Breast epithelium (tissue), 4 donors: ENCODE results near the gene SHISA6. TPM values are rescaled to one million over a fixed set of nuclear protein-coding genes. Genes with fewer than 3 reads are reported as not detected.

ENCODE experiments used
- DNase-seq, 2 donors: peaks; one replicate each; pipeline ENCODE4 v3.0.0-alpha.2; 2019; ENCODE audit warnings: low spot score in 2 of 2
- H3K27ac ChIP-seq, 2 donors: fragments of 200-600 bp; sonication (generic) in 1 of 2; one replicate each; pipeline ENCODE4 v1.5.1; 2016 to 2019; ENCODE audit warnings: mild to moderate bottlenecking in 1 of 2
- H3K27me3 ChIP-seq, 2 donors: fragments of 200-600 bp; sonication (generic) in 1 of 2; one replicate each; pipeline versions ENCODE4 v1.5.1 to v1.6.0; 2017 to 2019; ENCODE audit warnings: control low read depth in 1 of 2, mild to moderate bottlenecking in 1 of 2
- H3K36me3 ChIP-seq: fragments of 200-600 bp; one replicate; pipeline ENCODE4 v1.5.1; 2019
- H3K4me1 ChIP-seq, 2 donors: fragments of 200-600 bp; sonication (generic); one replicate each; pipeline ENCODE4 v1.5.1; 2016 to 2019; ENCODE audit warnings: control low read depth in 1 of 2
- H3K4me3 ChIP-seq, 3 donors: fragments of 200-600 bp; sonication (generic); 1 replicate in 2 of 3; 2 replicates in 1 of 3; pipeline ENCODE4 v1.5.1; 2016 to 2019; ENCODE audit warnings: mild to moderate bottlenecking in 3 of 3, moderate library complexity in 2 of 3
- H3K9me3 ChIP-seq, 2 donors: fragments of 200-600 bp; sonication (generic) in 1 of 2; one replicate each; pipeline ENCODE4 v1.5.1; 2016 to 2019; ENCODE audit warnings: control low read depth in 1 of 2
- POLR2A ChIP-seq: fragments of 450-650 bp; IDR thresholded peaks from one replicate; pipeline ENCODE4 v1.6.1; 2016; ENCODE audit warnings: antibody characterized with exemption, mild to moderate bottlenecking, moderate library complexity
- POLR2AphosphoS5 ChIP-seq, 3 donors: sonication (generic); formaldehyde crosslinking; IDR thresholded peaks; one replicate each; pipeline ENCODE4 v1.6.1; 2017; ENCODE audit warnings: antibody characterized with exemption in 3 of 3
- intact Hi-C: fragments of 100-400 bp; cut with DNase I; formaldehyde crosslinking; loops from one replicate; pipeline ENCODE4 v1.15.1; 2023; ENCODE audit warnings: low total_unique reads
- total RNA-seq, 3 donors: library from RNA; depleted of rRNA; stranded (reverse); fragments of >200 nt; gene quantifications; one replicate each; pipeline ENCODE4 v1.1.0, GENCODE V29; 2016
- TF ChIP-seq, protein P1 (sequence below), 3 donors: fragments of 450-650 bp; IDR thresholded peaks; one replicate each; pipeline ENCODE4 v1.5.1; 2016 to 2017; ENCODE audit warnings: antibody characterized with exemption in 3 of 3, mild to moderate bottlenecking in 3 of 3, moderate library complexity in 3 of 3

Gene SHISA6
- total RNA-seq, 3 donors from 2014 or later = 0.44 to 5.3 (median 3.3) TPM

DNA sequence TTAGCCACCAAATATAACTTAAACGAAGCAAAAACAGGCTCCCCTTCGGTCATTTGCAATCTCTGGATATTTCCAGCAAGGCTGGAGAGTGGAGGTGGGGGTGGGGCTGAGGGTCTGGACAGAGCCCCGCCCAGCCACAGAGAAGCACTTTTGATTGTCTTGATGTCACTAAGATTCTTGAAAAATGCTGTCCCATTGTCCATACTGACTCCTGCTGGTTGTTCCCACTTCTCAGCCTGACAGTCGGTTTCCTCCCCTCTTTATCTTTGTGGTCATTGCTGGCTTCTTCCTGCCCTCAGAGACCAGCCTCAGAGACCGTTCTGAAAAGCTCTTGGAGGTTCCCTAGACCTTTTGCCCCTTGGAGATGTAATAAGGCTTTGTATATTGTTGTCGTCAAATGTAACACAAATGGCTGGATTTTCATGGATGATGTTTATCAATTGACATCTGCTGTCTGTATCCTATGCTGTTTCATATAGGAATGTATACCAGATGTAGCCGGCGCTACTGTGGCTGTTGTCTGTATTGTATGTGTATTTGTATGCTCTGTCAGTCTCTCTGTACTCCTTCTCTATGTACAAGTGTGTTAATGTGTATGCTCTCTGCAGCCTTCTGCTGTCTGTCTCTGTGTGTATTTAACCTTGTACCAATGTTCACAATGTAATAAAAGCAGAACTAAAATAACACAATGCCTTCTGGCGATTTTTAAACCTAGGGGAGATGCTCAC, 262.5 kb downstream of the SHISA6 start:
- no peaks in the 10 kb centered on the region for H3K4me1 ChIP-seq
- H3K27me3 ChIP-seq = no peaks in the 10 kb centered on the region
- no peaks in the 10 kb centered on the region for H3K9me3 ChIP-seq
- DNase-seq = no peak
- no peak overlapping the region for H3K27ac ChIP-seq
- TF ChIP-seq POLR2A (no peak), POLR2AphosphoS5 (IDR thresholded peaks at IDR 0.05) (no peak)
- TF ChIP-seq, protein P1, sequence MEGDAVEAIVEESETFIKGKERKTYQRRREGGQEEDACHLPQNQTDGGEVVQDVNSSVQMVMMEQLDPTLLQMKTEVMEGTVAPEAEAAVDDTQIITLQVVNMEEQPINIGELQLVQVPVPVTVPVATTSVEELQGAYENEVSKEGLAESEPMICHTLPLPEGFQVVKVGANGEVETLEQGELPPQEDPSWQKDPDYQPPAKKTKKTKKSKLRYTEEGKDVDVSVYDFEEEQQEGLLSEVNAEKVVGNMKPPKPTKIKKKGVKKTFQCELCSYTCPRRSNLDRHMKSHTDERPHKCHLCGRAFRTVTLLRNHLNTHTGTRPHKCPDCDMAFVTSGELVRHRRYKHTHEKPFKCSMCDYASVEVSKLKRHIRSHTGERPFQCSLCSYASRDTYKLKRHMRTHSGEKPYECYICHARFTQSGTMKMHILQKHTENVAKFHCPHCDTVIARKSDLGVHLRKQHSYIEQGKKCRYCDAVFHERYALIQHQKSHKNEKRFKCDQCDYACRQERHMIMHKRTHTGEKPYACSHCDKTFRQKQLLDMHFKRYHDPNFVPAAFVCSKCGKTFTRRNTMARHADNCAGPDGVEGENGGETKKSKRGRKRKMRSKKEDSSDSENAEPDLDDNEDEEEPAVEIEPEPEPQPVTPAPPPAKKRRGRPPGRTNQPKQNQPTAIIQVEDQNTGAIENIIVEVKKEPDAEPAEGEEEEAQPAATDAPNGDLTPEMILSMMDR (IDR thresholded peaks at IDR 0.05) = no peak
- intact Hi-C loops = no loop called here
- no peaks in the 10 kb centered on the region for H3K36me3 ChIP-seq
- H3K4me3 ChIP-seq = no peak overlapping the region

DNA sequence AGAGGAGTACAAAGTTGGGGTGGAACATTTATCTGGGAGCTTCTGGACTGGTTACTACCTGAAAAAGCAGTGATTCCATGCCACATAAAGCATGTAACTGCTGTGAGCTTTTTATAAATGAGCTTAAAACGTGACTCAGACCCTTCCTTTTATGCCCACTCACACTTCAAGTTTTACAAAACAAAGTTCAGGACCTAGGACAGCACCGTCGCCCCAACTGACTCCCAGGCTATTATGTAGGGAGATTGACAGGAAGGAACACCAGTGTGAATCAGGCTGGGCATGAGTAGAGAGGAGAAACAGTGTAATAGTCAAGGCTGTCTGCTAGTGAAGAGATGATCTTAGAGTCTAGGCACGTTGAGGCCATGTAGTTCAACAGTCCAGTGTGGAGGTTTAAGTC, 265.6 kb downstream of the SHISA6 start:
- intact Hi-C loops = no loop called here
- no peaks in the 10 kb centered on the region for H3K36me3 ChIP-seq
- no peak for DNase-seq
- H3K9me3 ChIP-seq = no peaks in the 10 kb centered on the region
- H3K4me1 ChIP-seq = no peaks in the 10 kb centered on the region
- H3K27ac ChIP-seq = no peak overlapping the region
- H3K27me3 ChIP-seq = no peaks in the 10 kb centered on the region
- H3K4me3 ChIP-seq = no peak overlapping the region
- TF ChIP-seq POLR2AphosphoS5 (IDR thresholded peaks at IDR 0.05) (no peak), POLR2A (no peak)
- TF ChIP-seq, protein P1 (IDR thresholded peaks at IDR 0.05) = no peak

DNA sequence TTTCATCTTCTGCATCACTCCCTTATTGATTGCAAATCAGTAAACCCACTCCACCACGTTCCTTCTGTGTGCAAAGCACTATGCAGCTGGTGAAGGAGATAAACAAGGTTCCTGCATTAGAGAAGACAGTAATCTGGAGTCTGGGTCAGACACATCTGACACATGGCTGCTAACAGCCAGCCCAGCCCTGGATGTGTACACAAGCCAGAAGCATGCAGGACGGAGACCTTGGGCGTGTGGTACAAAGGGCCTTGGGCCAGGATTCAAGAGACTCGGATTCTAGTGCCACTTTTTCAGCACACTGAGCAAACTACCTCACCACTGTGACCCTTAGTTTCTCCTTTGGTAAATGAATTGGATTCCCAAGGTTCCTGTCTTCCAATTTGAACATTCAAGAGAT, 270.7 kb downstream of the SHISA6 start:
- intact Hi-C loops = no loop called here
- no peak for DNase-seq

DNA sequence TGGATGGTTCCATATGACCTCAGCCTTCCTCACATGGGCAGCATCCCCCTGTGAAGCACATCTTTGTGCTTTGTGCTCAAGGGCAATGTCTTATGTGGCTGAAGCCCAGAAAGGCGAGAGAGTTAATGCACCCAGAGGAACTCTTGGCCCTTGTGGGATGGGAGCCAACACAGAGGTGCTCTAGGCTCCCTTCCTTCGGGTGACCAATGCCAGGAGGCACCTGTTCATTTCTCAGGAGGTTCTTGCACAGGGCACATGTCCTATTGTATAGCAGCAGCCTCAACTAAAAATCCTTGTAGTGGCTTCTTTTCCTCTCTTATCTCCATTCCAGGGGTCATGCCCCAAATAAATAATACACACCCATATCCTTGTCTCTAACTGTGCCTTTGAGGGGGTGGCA, 273.6 kb downstream of the SHISA6 start:
- Histone ChIP-seq H3K9me3 (no peaks in the 10 kb centered on the region), H3K4me1 (no peaks in the 10 kb centered on the region), H3K27me3 (no peaks in the 10 kb centered on the region), H3K4me3 (no peak overlapping the region), H3K36me3 (no peaks in the 10 kb centered on the region), H3K27ac (no peak overlapping the region)
- no peak for DNase-seq
- TF ChIP-seq POLR2AphosphoS5 (IDR thresholded peaks at IDR 0.05) = no peak
- TF ChIP-seq POLR2A = no peak
- TF ChIP-seq, protein P1 (IDR thresholded peaks at IDR 0.05) = no peak
- intact Hi-C loops = no loop called here

More for the DNA sequence above, 270.7 kb downstream of the SHISA6 start:
- Histone ChIP-seq H3K9me3 (no peaks in the 10 kb centered on the region), H3K27ac (no peak overlapping the region), H3K4me3 (no peak overlapping the region), H3K36me3 (no peaks in the 10 kb centered on the region), H3K4me1 (no peaks in the 10 kb centered on the region), H3K27me3 (no peaks in the 10 kb centered on the region)
- TF ChIP-seq, protein P1 (IDR thresholded peaks at IDR 0.05) = no peak
- TF ChIP-seq POLR2AphosphoS5 (IDR thresholded peaks at IDR 0.05) (no peak), POLR2A (no peak)

DNA sequence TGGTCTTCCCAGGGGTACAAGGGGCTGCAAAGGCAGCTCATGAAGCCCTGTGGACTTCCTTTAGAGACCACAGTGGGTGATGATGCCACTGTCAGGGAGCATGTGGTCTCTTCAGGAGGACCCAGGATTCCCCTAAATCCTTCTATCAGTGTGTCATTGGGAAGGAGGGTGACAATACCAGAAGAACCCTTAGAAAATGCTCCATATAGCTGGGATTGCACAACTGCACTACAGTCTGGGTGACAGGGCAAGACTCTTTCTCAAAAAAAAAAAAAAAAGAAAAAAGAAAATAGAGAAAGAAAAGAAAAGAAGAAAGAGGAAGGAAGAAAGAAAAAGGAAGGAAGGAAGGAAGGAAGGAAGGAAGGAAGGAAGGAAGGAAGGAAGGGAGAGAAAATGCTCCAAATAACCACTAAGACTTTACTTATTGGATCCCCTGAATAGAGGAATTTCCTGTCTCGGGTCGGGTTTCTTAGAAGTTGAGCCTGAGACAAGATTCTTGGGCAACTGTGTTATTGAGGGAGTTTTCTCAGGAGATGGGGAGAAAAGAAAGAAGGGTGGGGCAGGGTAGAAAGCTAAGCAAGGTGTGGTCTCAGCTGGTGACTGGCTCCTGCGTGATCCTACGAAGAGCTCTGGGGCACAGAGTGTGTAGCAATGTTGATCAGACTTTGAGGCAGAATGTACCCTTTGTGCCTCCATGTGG, 274.1 kb downstream of the SHISA6 start:
- no peaks in the 10 kb centered on the region for H3K9me3 ChIP-seq
- no peaks in the 10 kb centered on the region for H3K4me1 ChIP-seq
- no peak for DNase-seq
- H3K27ac ChIP-seq = no peak overlapping the region
- intact Hi-C loops = no loop called here
- H3K27me3 ChIP-seq = no peaks in the 10 kb centered on the region
- H3K36me3 ChIP-seq = no peaks in the 10 kb centered on the region
- TF ChIP-seq, protein P1 (IDR thresholded peaks at IDR 0.05) = no peak
- TF ChIP-seq POLR2A = no peak
- TF ChIP-seq POLR2AphosphoS5 (IDR thresholded peaks at IDR 0.05) = no peak
- no peak overlapping the region for H3K4me3 ChIP-seq
